ENCODE results near the gene MLEC. TPM values are rescaled to one million over a fixed set of nuclear protein-coding genes. Genes with fewer than 3 reads are reported as not detected.

MLEC gene
- total RNA-seq, 1 donor from 2014 or later, result 152 TPM

- Histone ChIP-seq H3K27ac (ENCODE audit: low read depth, low read length) (no peak overlapping the region), H3K36me3 (ENCODE audit: insufficient read depth, low read length) (no peaks in the 10 kb centered on the region), H2AFZ (ENCODE audit: low read depth, low read length) (peak overlapping the region; percentile 69), H3K4me3 (ENCODE audit: insufficient read depth, low read depth, low read length) (peak overlapping the region; percentile 58), H3K79me2 (ENCODE audit: insufficient read depth, low read length) (no peaks in the 10 kb centered on the region), H4K20me1 (ENCODE audit: insufficient read depth, low read length) (no peaks in the 10 kb centered on the region), H3K27me3 (ENCODE audit: insufficient read depth, low read length) (peaks cover 51% of the 10 kb centered on the region), H3K9ac (ENCODE audit: low read length) (peak overlapping the region; percentile 62), H3K4me2 (ENCODE audit: low read length) (peak overlapping the region; percentile 92), H3K9me3 (ENCODE audit: insufficient read depth, low read depth, low read length) (no peaks in the 10 kb centered on the region), H3K4me1 (ENCODE audit: insufficient read depth, low read length) (peaks cover 14% of the 10 kb centered on the region)
- Mint-ChIP-seq H3K27ac (ENCODE audit: unreplicated experiment) (peak overlapping the region; percentile 26), H3K4me1 (ENCODE audit: low read depth, unreplicated experiment) (no peaks in the 10 kb centered on the region), H3K9me3 (ENCODE audit: unreplicated experiment) (no peaks in the 10 kb centered on the region), H3K4me3 (ENCODE audit: unreplicated experiment) (peak overlapping the region; percentile 70), H3K27me3 (ENCODE audit: low read depth, unreplicated experiment) (peaks cover 32% of the 10 kb centered on the region), H3K36me3 (ENCODE audit: low read depth, unreplicated experiment) (no peaks in the 10 kb centered on the region)
- DNase-seq (ENCODE audit: low read depth), result no peak
- FAIRE-seq, result no peak
- TF ChIP-seq EZH2 (IDR thresholded peaks at IDR 0.05; ENCODE audit: insufficient read depth, low read length), result no peak
- no peak for TF ChIP-seq CTCF (IDR thresholded peaks at IDR 0.05; ENCODE audit: insufficient read depth, low read depth, low read length)
These were observed 37.3 kb upstream of the MLEC start for GRCh38 chr12:120649442-120650232.

GRCh38 chr12:120650233-120650690 lies 36.7 kb upstream of the MLEC start:
- Histone ChIP-seq H3K9ac (ENCODE audit: low read length) (no peak overlapping the region), H3K27me3 (ENCODE audit: insufficient read depth, low read length) (peaks cover 47% of the 10 kb centered on the region), H2AFZ (ENCODE audit: low read depth, low read length) (no peak overlapping the region), H3K79me2 (ENCODE audit: insufficient read depth, low read length) (no peaks in the 10 kb centered on the region), H3K4me2 (ENCODE audit: low read length) (peak overlapping the region; percentile 92), H3K36me3 (ENCODE audit: insufficient read depth, low read length) (no peaks in the 10 kb centered on the region), H3K27ac (ENCODE audit: low read depth, low read length) (no peak overlapping the region), H4K20me1 (ENCODE audit: insufficient read depth, low read length) (no peaks in the 10 kb centered on the region), H3K4me3 (ENCODE audit: insufficient read depth, low read depth, low read length) (no peak overlapping the region), H3K4me1 (ENCODE audit: insufficient read depth, low read length) (peaks cover 14% of the 10 kb centered on the region), H3K9me3 (ENCODE audit: insufficient read depth, low read depth, low read length) (no peaks in the 10 kb centered on the region)
- Mint-ChIP-seq H3K36me3 (ENCODE audit: low read depth, unreplicated experiment) (no peaks in the 10 kb centered on the region), H3K4me3 (ENCODE audit: unreplicated experiment) (no peak overlapping the region), H3K27me3 (ENCODE audit: low read depth, unreplicated experiment) (peaks cover 31% of the 10 kb centered on the region), H3K27ac (ENCODE audit: unreplicated experiment) (peak overlapping the region; percentile 44), H3K4me1 (ENCODE audit: low read depth, unreplicated experiment) (no peaks in the 10 kb centered on the region), H3K9me3 (ENCODE audit: unreplicated experiment) (no peaks in the 10 kb centered on the region)
- DNase-seq (ENCODE audit: low read depth) (no peak), FAIRE-seq (no peak)
- TF ChIP-seq CTCF (IDR thresholded peaks at IDR 0.05; ENCODE audit: insufficient read depth, low read depth, low read length) (no peak), EZH2 (IDR thresholded peaks at IDR 0.05; ENCODE audit: insufficient read depth, low read length) (no peak)

GRCh38 chr12:120651821-120652220 lies 35.1 kb upstream of the MLEC start:
- Histone ChIP-seq H3K4me1 (ENCODE audit: insufficient read depth, low read length) (peaks cover 14% of the 10 kb centered on the region), H3K4me2 (ENCODE audit: low read length) (no peak overlapping the region), H4K20me1 (ENCODE audit: insufficient read depth, low read length) (no peaks in the 10 kb centered on the region), H3K4me3 (ENCODE audit: insufficient read depth, low read depth, low read length) (no peak overlapping the region), H3K27ac (ENCODE audit: low read depth, low read length) (no peak overlapping the region), H3K79me2 (ENCODE audit: insufficient read depth, low read length) (no peaks in the 10 kb centered on the region), H3K9me3 (ENCODE audit: insufficient read depth, low read depth, low read length) (no peaks in the 10 kb centered on the region), H3K27me3 (ENCODE audit: insufficient read depth, low read length) (peaks cover 42% of the 10 kb centered on the region), H2AFZ (ENCODE audit: low read depth, low read length) (no peak overlapping the region), H3K36me3 (ENCODE audit: insufficient read depth, low read length) (no peaks in the 10 kb centered on the region), H3K9ac (ENCODE audit: low read length) (no peak overlapping the region)
- no peaks in the 10 kb centered on the region for H3K36me3 Mint-ChIP-seq (ENCODE audit: low read depth, unreplicated experiment)
- no peaks in the 10 kb centered on the region for H3K9me3 Mint-ChIP-seq (ENCODE audit: unreplicated experiment)
- DNase-seq (ENCODE audit: low read depth), result no peak
- H3K27ac Mint-ChIP-seq (ENCODE audit: unreplicated experiment), result no peak overlapping the region
- no peak for FAIRE-seq
- TF ChIP-seq EZH2 (IDR thresholded peaks at IDR 0.05; ENCODE audit: insufficient read depth, low read length) (no peak), CTCF (IDR thresholded peaks at IDR 0.05; ENCODE audit: insufficient read depth, low read depth, low read length) (no peak)
- no peaks in the 10 kb centered on the region for H3K4me1 Mint-ChIP-seq (ENCODE audit: low read depth, unreplicated experiment)
- H3K27me3 Mint-ChIP-seq (ENCODE audit: low read depth, unreplicated experiment), result peaks cover 22% of the 10 kb centered on the region
- H3K4me3 Mint-ChIP-seq (ENCODE audit: unreplicated experiment), result no peak overlapping the region
